ENCODE measurements around the gene THOP1. TPM values are rescaled to one million over a fixed set of nuclear protein-coding genes. Genes with fewer than 3 reads are reported as not detected.

THOP1 gene
- total RNA-seq, 1 donor: 70.0 TPM

DNA sequence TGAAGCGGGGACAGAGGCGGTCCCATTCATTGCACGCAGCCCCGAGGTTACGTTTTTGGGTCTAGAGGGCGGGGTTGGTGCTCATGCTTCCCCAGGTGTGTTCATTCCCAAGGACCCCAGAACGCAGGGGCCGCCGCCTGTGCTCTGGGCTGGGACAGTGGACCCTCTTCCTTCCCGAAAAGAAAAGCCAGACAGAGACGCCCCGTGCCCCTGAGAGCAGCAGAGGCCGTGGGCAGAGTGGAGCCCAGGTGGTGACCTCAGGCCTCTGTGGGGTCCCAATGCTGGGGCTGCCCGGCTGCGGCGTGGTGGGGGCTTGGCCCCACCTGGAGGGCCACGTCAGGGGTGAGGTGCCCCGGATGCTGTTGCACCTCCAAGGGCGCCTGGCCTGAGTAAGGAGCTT is 17.6 kb upstream of the THOP1 start:
- no peak for DNase-seq (ENCODE audit: low read depth)
- H3K4me3 ChIP-seq (ENCODE audit: low read depth, low read length): no peak overlapping the region
- TF ChIP-seq, protein P1, sequence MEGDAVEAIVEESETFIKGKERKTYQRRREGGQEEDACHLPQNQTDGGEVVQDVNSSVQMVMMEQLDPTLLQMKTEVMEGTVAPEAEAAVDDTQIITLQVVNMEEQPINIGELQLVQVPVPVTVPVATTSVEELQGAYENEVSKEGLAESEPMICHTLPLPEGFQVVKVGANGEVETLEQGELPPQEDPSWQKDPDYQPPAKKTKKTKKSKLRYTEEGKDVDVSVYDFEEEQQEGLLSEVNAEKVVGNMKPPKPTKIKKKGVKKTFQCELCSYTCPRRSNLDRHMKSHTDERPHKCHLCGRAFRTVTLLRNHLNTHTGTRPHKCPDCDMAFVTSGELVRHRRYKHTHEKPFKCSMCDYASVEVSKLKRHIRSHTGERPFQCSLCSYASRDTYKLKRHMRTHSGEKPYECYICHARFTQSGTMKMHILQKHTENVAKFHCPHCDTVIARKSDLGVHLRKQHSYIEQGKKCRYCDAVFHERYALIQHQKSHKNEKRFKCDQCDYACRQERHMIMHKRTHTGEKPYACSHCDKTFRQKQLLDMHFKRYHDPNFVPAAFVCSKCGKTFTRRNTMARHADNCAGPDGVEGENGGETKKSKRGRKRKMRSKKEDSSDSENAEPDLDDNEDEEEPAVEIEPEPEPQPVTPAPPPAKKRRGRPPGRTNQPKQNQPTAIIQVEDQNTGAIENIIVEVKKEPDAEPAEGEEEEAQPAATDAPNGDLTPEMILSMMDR (IDR thresholded peaks at IDR 0.05; ENCODE audit: insufficient read depth, low read length): no peak

DNA sequence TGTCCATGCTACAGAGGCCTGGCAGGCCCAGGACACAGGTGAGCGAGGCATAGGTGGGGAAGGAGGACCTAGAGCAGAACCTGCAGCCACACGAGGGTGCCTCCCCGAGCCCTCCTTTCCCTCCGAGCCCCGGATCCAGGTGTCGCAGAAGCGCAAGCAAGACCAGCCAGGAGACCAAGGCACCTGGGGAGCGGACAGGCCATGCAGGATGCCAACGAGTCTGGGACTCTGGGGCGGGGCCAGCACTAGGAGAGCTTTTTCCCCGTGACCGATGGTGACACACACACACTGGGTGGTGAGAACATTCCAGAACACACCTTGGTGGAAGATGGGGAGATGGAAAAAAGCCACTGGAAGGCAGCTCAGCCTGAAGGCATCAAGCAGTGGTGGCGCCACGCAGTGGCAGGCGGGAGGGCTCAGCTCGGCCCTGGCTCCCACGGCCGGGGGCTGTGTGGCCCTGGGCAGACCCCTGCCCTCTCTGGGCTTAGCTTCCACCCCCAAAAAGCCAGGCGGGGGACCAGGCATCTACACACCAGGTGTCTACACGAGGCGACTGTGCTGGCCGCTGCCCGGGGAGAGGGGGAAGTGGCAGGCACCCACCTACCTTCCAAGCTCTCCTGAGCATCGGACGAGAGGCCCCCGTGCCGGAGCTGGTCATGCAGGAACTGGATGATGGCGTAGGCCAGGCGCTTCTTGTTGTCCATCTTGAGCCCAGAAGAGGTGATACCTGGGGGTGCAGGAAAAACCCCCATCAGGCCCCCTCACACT is 16.8 kb upstream of the THOP1 start:
- TF ChIP-seq, protein P1 (IDR thresholded peaks at IDR 0.05; ENCODE audit: insufficient read depth, low read length): no peak
- H3K4me3 ChIP-seq (ENCODE audit: low read depth, low read length): no peak overlapping the region
- DNase-seq (ENCODE audit: low read depth): no peak

DNA sequence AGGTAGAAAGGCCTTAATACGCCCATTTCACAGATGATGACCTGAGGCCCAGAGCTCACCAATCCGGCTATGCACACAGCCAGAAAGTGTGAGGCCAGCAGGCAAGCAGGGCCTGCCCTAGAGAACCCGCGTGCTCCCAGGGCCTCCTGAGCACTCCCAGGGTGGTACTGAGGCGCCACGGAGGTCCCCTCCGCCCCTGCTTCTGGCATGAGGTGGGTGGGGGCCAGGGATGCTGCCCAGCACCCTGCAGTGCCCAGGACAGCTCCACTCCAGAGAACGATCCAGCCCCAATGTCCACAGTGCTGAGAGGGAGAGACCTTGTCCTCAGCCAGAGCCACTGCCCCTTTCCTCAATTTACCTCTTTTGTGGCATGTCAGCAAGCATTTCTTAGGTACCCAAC is 16.1 kb upstream of the THOP1 start:
- TF ChIP-seq, protein P1 (IDR thresholded peaks at IDR 0.05; ENCODE audit: insufficient read depth, low read length): no peak

DNA sequence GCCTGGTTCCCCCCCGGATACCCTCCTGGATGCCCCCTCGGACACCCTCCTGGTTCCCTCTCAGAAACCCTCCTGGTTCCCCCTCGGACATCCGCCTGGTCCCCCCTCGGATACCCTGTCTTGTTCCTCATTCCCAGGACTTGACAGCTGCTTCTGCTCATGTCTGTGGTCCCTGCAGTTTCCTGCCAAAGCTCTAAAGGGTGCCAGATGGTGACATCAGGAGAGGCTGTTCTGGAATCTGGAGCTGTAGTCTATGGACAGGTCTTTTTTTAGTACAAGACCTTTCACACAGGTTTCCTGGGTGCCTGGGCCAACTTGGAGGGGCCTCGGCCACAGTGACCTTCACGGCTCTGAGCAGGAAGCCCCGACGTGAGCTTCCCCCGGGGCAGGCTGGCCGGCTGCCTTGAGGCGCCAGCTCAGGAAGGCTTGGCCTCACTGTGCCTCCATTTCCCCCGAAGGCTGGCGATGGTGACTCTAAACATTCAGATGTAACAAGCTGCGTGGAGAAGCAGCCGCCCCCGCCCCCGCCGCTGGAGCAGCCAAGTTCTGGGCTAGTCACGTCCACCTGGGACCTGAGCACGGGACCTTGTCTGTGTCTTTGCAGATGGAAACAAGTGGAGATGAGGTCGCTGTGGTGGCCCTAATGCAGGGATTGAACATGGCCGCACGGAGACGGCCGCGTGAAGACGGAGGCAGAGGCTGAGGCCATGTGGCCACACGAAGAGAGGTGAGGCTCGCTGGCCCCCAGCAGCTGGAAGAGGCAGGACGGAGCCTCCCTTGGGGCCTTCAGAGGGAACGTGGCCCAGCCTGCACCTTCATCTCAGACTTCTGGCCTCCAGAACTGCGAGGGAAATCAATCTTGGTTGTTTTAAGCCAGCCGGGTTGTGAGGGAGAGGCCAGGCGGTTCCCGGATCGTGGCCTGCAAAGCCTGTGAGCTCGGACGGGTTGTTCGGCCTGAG is 15.0 kb upstream of the THOP1 start:
- peak; percentile 63 for DNase-seq (ENCODE audit: low read depth)
- TF ChIP-seq, protein P1 (IDR thresholded peaks at IDR 0.05; ENCODE audit: insufficient read depth, low read length): no peak
- H3K4me3 ChIP-seq (ENCODE audit: low read depth, low read length): no peak overlapping the region

More for the DNA sequence above, 16.1 kb upstream of the THOP1 start:
- H3K4me3 ChIP-seq (ENCODE audit: low read depth, low read length): no peak overlapping the region
- DNase-seq (ENCODE audit: low read depth): no peak

DNA sequence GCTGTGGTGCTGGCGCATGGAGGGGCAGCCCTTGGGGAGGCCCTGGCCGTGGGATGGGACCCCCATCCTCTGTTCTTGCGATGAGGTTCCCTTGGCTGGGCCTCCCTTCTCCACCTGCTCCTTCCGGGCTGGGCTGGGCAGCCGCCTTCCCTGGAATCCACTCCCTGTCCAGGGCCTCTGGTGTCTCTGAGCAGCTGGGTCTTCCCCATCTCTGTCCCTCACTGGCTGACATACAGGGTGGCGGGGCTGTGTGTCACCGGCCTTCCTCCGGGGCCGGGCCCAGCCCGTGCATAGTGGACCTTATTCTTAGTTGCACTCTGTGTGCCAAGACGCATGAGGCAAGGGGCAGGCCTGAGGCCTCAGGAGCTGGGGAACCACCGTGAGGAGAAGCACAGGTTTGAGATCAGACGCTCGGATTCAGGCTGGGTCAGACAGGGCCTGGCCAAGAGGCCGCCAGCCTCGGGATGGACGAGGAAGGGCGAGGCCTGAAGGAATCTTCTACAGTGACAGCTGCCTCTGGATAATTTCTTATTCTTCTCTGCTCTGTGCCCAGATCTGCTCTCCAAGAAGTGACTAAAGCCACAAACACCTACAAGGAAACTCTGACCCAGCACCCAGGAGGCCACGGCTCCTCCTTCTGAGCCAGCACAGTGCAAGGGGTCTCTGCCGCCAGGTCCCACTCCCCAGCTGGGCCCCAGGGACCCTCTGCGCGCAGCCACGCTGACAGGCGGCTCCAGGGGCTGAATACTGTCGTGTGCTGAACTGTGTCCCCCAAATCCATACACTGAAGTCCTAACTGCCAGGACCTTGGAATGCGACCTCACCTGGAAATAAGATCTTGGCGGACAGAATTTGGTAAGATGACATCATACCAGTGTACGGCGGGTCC is 13.3 kb upstream of the THOP1 start:
- TF ChIP-seq, protein P1 (IDR thresholded peaks at IDR 0.05; ENCODE audit: insufficient read depth, low read length): no peak
- no peak overlapping the region for H3K4me3 ChIP-seq (ENCODE audit: low read depth, low read length)
- DNase-seq (ENCODE audit: low read depth): peak; percentile 10

DNA sequence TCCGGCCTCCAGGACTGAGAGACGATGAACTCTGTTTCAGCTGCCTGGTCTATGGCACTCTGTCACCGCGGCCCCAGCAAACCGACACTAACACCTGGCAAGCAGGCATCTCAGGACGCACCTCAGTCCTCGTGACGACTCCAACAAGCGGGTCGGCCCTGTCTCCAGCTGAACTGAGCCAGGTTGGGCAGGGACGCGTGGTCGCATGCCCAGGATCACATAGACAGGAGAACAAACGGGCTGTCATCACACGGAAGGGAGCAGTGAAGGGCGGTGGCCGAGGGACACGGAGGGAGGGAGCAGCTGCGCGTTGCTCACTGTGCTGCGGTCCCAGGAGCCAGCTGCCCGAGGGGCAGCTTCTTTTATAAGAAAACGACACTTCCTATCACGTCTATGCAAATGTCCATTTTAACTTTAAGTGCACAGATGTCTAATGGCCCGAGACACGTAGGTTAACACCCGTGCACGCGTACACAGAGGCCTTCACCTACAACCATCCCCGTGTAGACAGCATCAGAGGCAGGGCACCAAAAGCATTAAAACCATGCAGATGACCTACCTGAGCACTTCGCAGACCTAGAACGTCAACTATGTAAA is 11.1 kb upstream of the THOP1 start:
- TF ChIP-seq, protein P1 (IDR thresholded peaks at IDR 0.05; ENCODE audit: insufficient read depth, low read length): no peak
- no peak overlapping the region for H3K4me3 ChIP-seq (ENCODE audit: low read depth, low read length)
- no peak for DNase-seq (ENCODE audit: low read depth)
